ENCODE measurements around the gene WASF3.

DNA sequence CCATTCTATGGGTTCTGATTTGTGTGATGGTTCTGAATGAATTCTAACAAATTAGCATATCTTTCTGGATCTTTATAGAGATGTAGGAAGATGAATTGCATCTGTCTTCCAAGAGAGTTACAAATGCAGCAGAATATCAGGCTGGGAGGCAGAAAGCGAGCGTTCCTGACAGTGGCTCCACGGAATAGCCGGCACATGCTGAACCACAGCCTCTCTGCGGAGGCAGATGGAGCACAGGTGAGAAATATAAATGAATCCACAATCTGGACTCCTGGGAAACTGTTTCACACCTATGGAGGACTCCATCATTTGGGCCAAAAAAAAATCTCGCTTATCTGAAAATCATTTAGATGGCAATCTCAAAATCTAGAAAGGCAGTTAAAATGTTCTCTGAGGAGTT lies 34.5 kb upstream of the WASF3 start:
- no peak for TF ChIP-seq POLR2A (IDR thresholded peaks at IDR 0.05)
- TF ChIP-seq, protein P1, sequence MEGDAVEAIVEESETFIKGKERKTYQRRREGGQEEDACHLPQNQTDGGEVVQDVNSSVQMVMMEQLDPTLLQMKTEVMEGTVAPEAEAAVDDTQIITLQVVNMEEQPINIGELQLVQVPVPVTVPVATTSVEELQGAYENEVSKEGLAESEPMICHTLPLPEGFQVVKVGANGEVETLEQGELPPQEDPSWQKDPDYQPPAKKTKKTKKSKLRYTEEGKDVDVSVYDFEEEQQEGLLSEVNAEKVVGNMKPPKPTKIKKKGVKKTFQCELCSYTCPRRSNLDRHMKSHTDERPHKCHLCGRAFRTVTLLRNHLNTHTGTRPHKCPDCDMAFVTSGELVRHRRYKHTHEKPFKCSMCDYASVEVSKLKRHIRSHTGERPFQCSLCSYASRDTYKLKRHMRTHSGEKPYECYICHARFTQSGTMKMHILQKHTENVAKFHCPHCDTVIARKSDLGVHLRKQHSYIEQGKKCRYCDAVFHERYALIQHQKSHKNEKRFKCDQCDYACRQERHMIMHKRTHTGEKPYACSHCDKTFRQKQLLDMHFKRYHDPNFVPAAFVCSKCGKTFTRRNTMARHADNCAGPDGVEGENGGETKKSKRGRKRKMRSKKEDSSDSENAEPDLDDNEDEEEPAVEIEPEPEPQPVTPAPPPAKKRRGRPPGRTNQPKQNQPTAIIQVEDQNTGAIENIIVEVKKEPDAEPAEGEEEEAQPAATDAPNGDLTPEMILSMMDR (IDR thresholded peaks at IDR 0.05): no peak
